Colonic mucosa (tissue), 4 donors: Measurements from ENCODE around the gene TMF1. TPM values are rescaled to one million over a fixed set of nuclear protein-coding genes. Genes with fewer than 3 reads are reported as not detected.
A peak's percentile ranks its signal among the peaks of the same experiment; 100 is the strongest.

Source experiments
- DNase-seq: peaks from one replicate; pipeline ENCODE4 v3.0.0-alpha.2; 2020
- H3K27ac ChIP-seq: fragments of 200-600 bp; one replicate; pipeline ENCODE4 v1.8.0; 2021
- H3K27me3 ChIP-seq: fragments of 200-600 bp; one replicate; pipeline ENCODE4 v1.8.0; 2021
- H3K36me3 ChIP-seq: fragments of 200-600 bp; one replicate; pipeline ENCODE4 v1.8.0; 2021
- H3K4me1 ChIP-seq: fragments of 200-600 bp; one replicate; pipeline ENCODE4 v1.8.0; 2021; ENCODE audit warnings: mild to moderate bottlenecking
- H3K4me3 ChIP-seq: fragments of 200-600 bp; one replicate; pipeline ENCODE4 v1.8.0; 2021
- H3K9ac ChIP-seq, 2 donors: one replicate each; pipeline ENCODE4 v1.7.0; 2013; ENCODE audit warnings: control low read depth in 2 of 2, low read depth in 2 of 2, low read length in 2 of 2
- H3K9me3 ChIP-seq: fragments of 200-600 bp; one replicate; pipeline ENCODE4 v1.8.0; 2021
- CTCF ChIP-seq: fragments of 200-600 bp; IDR thresholded peaks from one replicate; pipeline ENCODE4 v1.8.0; 2022; ENCODE audit warnings: antibody characterized with exemption, mild to moderate bottlenecking
- intact Hi-C: fragments of 100-400 bp; cut with DNase I; formaldehyde crosslinking; loops from one replicate; pipeline ENCODE4 v1.14.1; 2022
- total RNA-seq, 2 donors: library from RNA; stranded (reverse); fragmentation: NEBNext Ultra II Directional in 1 of 2; extraction: Animal tissue kit (Norgen Biotek cat#: 25700) in 1 of 2; gene quantifications; one replicate each; pipeline ENCODE4 v1.2.1, GENCODE V29; 2021
- donor health status: healthy.
- donor health status: DM: no; HTN: no; CAD: no.
- donor health status: DM: no; HTN: no; CAD: no.

Gene TMF1
- total RNA-seq, 2 donors from 2014 or later: 39.0 to 60.2 TPM

GRCh38 chr3:69059688-69060087 lies 7.6 kb upstream of the TMF1 start:
- Histone ChIP-seq H3K4me3 (no peak overlapping the region), H3K9me3 (no peaks in the 10 kb centered on the region), H3K9ac (no peak overlapping the region), H3K4me1 (no peaks in the 10 kb centered on the region), H3K27me3 (no peaks in the 10 kb centered on the region), H3K27ac (no peak overlapping the region), H3K36me3 (no peaks in the 10 kb centered on the region)
- intact Hi-C loops: no loop called here
- DNase-seq: no peak
- no peak for TF ChIP-seq CTCF

GRCh38 chr3:69058947-69059224 lies 6.8 kb upstream of the TMF1 start:
- no peak for TF ChIP-seq CTCF
- Histone ChIP-seq H3K4me3 (no peak overlapping the region), H3K4me1 (no peaks in the 10 kb centered on the region), H3K9ac (no peak overlapping the region), H3K27ac (no peak overlapping the region), H3K27me3 (no peaks in the 10 kb centered on the region), H3K9me3 (no peaks in the 10 kb centered on the region), H3K36me3 (no peaks in the 10 kb centered on the region)
- intact Hi-C loops: no loop called here
- DNase-seq: no peak

- Histone ChIP-seq H3K27ac (no peak overlapping the region), H3K4me1 (no peaks in the 10 kb centered on the region), H3K27me3 (no peaks in the 10 kb centered on the region), H3K9ac (no peak overlapping the region), H3K4me3 (no peak overlapping the region), H3K9me3 (no peaks in the 10 kb centered on the region), H3K36me3 (no peaks in the 10 kb centered on the region)
- intact Hi-C loops: no loop called here
- no peak for DNase-seq
- TF ChIP-seq CTCF: no peak
Measured at GRCh38 chr3:69058180-69058946, 6.2 kb upstream of the TMF1 start.

- Histone ChIP-seq H3K4me3 (peak overlapping the region; percentile 88), H3K4me1 (peaks cover 10% of the 10 kb centered on the region), H3K36me3 (no peaks in the 10 kb centered on the region)
Measured at GRCh38 chr3:69052472-69052898, 352 bp upstream of the TMF1 start.

GRCh38 chr3:69048990-69049389 lies 3.1 kb downstream of the TMF1 start:
- Histone ChIP-seq H3K36me3 (no peaks in the 10 kb centered on the region), H3K27ac (no peak overlapping the region), H3K9ac (no peak overlapping the region), H3K9me3 (no peaks in the 10 kb centered on the region), H3K4me3 (no peak overlapping the region), H3K4me1 (peaks cover 10% of the 10 kb centered on the region), H3K27me3 (no peaks in the 10 kb centered on the region)
- intact Hi-C loops: no loop called here
- no peak for DNase-seq
- TF ChIP-seq CTCF: no peak

More at GRCh38 chr3:69052472-69052898, 352 bp upstream of the TMF1 start:
- peak overlapping the region; percentile 98 for H3K27ac ChIP-seq
- H3K9me3 ChIP-seq: no peaks in the 10 kb centered on the region
- no peaks in the 10 kb centered on the region for H3K27me3 ChIP-seq
- TF ChIP-seq CTCF: no peak
- H3K9ac ChIP-seq: peak overlapping the region in 1 of 2 donors; percentile 100
- intact Hi-C loops: loop anchor here (5.0 kb wide), 1 partner anchor 40 kb away; the partner anchor contains the start of gene EOGT
- DNase-seq: no peak
